K562 (cell line): Measurements from ENCODE around the gene RELL2. TPM values are rescaled to one million over a fixed set of nuclear protein-coding genes. Genes with fewer than 3 reads are reported as not detected.

Experiments
- ATAC-seq: fragments of 200-7000 bp; cut with Tn5 transposase; 3 replicates; pipeline ENCODE4 v1.9.1; 2020; ENCODE audit warnings: moderate library complexity
- BruUV-seq: library from RNA; stranded (reverse); fragments of 400-500 nt; replicated peaks from 2 replicates; lab custom pipeline; 2021; lab: Mats Ljungman, UMichigan
- CTCF ChIA-PET: fragments of 300-600 bp; formaldehyde crosslinking; extraction: SDS; loops from one replicate; lab custom pipeline; 2021; ENCODE audit warnings: low intra/inter-chr PET ratio; lab: Yijun Ruan, JAX
- POLR2A ChIA-PET: fragments of 300-600, 350-650 bp; sonication (Branson Sonifier 250); formaldehyde crosslinking; extraction: SDS; loops from one replicate; lab custom pipeline; 2021; ENCODE audit warnings: antibody characterized with exemption, inconsistent platforms; lab: Yijun Ruan, JAX
- DNase-seq, 4 experiments: peaks; one replicate each; pipeline versions ENCODE4 v3.0.0 to v3.0.0-alpha.2; 2011 to 2018; ENCODE audit warnings: low spot score in 3 of 4, mixed read lengths in 3 of 4; ENCODE audit errors: extremely low read depth in 1 of 4
- FAIRE-seq: peaks from 2 replicates; lab custom pipeline; 2011; peaks lifted over from hg19 to GRCh38; lab: Jason Lieb, UNC
- H2AFZ ChIP-seq: 2 replicates; pipeline ENCODE4 v1.6.0; 2011; ENCODE audit warnings: low read depth, low read length, control low read depth, inconsistent platforms
- H3K27ac ChIP-seq: fragments of 200-600 bp; 3 replicates; pipeline ENCODE4 v1.8.0; 2011; ENCODE audit warnings: low read depth, mild to moderate bottlenecking, control low read depth, inconsistent platforms, low read length, moderate library complexity, mixed read lengths; ENCODE audit errors: extremely low read depth
- H3K27me3 ChIP-seq, 2 experiments: fragments of 300-600 bp in 1 of 2; 2 replicates in 1 of 2; 3 replicates in 1 of 2; pipeline versions ENCODE4 v1.6.0 to v1.8.0; 2011; ENCODE audit warnings: inconsistent platforms in 2 of 2, low read length in 2 of 2, mild to moderate bottlenecking in 1 of 2, mixed read lengths in 1 of 2, moderate library complexity in 1 of 2; ENCODE audit not compliant: control insufficient read depth in 2 of 2, insufficient read depth in 2 of 2
- H3K36me3 ChIP-seq: fragments of 300-600 bp; 3 replicates; pipeline ENCODE4 v1.8.0; 2011; ENCODE audit warnings: mild to moderate bottlenecking, low read length, inconsistent platforms; ENCODE audit not compliant: control insufficient read depth, insufficient read depth
- H3K4me1 ChIP-seq, 2 experiments: fragments of 200-600 bp in 1 of 2; replicated peaks in 1 of 2; 2 replicates in 1 of 2; 3 replicates in 1 of 2; pipeline versions ENCODE4 v1.5.1 to v1.8.0; 2011; ENCODE audit warnings: inconsistent platforms in 2 of 2, low read length in 2 of 2, mild to moderate bottlenecking in 1 of 2, mixed read lengths in 1 of 2, moderate library complexity in 1 of 2; ENCODE audit not compliant: control insufficient read depth in 2 of 2, insufficient read depth in 2 of 2
- H3K4me2 ChIP-seq: 2 replicates; pipeline ENCODE4 v1.6.1; 2011; ENCODE audit warnings: low read length, control low read depth, inconsistent platforms, mixed read lengths; ENCODE audit not compliant: insufficient read depth
- H3K4me3 ChIP-seq: fragments of 200-600 bp; sonication (generic), shearing (Covaris generic); 2 replicates; pipeline ENCODE4 v1.5.1; 2016; ENCODE audit warnings: control low read depth, inconsistent platforms
- H3K79me2 ChIP-seq: fragments of 200-600 bp; 3 replicates; pipeline ENCODE4 v1.8.0; 2011; ENCODE audit warnings: low read length, inconsistent platforms; ENCODE audit not compliant: control insufficient read depth, insufficient read depth
- H3K9ac ChIP-seq, 2 experiments: 2 replicates each; pipeline versions ENCODE4 v1.6.0 to v1.6.1; 2011; ENCODE audit warnings: low read depth in 2 of 2, low read length in 2 of 2, control low read depth in 1 of 2, inconsistent platforms in 1 of 2, mild to moderate bottlenecking in 1 of 2, mixed read lengths in 1 of 2; ENCODE audit not compliant: insufficient read depth in 1 of 2
- H3K9me1 ChIP-seq: one replicate; pipeline ENCODE4 v1.6.0; 2011; ENCODE audit warnings: inconsistent platforms, mild to moderate bottlenecking, low read length, moderate library complexity; ENCODE audit not compliant: control insufficient read depth, insufficient read depth
- H3K9me3 ChIP-seq: replicated peaks from 2 replicates; pipeline ENCODE4 v1.5.1; 2011; ENCODE audit warnings: low read depth, low read length, inconsistent platforms; ENCODE audit not compliant: control insufficient read depth, insufficient read depth
- H4K20me1 ChIP-seq: replicated peaks from 2 replicates; pipeline ENCODE4 v1.6.1; 2011; ENCODE audit warnings: low read length, inconsistent platforms, mixed read lengths; ENCODE audit not compliant: control insufficient read depth, insufficient read depth
- CBFB ChIP-seq: sonication (generic); formaldehyde crosslinking; IDR thresholded peaks from 2 replicates; pipeline ENCODE4 v1.4.0; 2020; ENCODE audit warnings: mild to moderate bottlenecking, missing genetic modification reagents
- GATAD2B ChIP-seq: fragments of 450-650 bp; IDR thresholded peaks from 2 replicates; pipeline ENCODE4 v1.6.1; 2017; ENCODE audit warnings: mild to moderate bottlenecking, borderline replicate concordance
- POLR2B ChIP-seq: fragments of 450-650 bp; IDR thresholded peaks from 2 replicates; pipeline ENCODE4 v1.6.1; 2018; ENCODE audit warnings: low read depth; ENCODE audit not compliant: partially characterized antibody
- ZNF239 ChIP-seq: fragments of 250-450 bp; sonication (Bioruptor Pico); IDR thresholded peaks from 2 replicates; pipeline ENCODE4 v1.4.0; 2020; ENCODE audit warnings: mild to moderate bottlenecking
- ZNF41 ChIP-seq: fragments of 250-450 bp; sonication (Bioruptor Pico); conservative IDR thresholded peaks from 2 replicates; pipeline ENCODE4 v1.4.0; 2020; ENCODE audit warnings: mild to moderate bottlenecking
- WGBS: fragments of 100-300 bp; shearing (Covaris generic); methylation state at CpG from one replicate; pipeline ENCODE4 v1.1.6; 2016; ENCODE audit warnings: low coverage, mixed read lengths; ENCODE audit not compliant: insufficient coverage; ENCODE audit errors: missing lambda C conversion rate; 5-methylcytosine and 5-hydroxymethylcytosine counted together
- in situ Hi-C: fragments of 300-500 bp; cut with MboI; formaldehyde crosslinking; loops from 4 replicates; pipeline ENCODE4 v1.15.0; 2018; ENCODE audit warnings: inconsistent platforms, mixed read lengths
- intact Hi-C: fragments of 100-400 bp; cut with micrococcal nuclease; formaldehyde crosslinking; loops from 2 replicates; pipeline ENCODE4 v1.14.2; 2022
- polyA plus RNA-seq, 8 experiments: library from polyadenylated mRNA; depleted of rRNA in 4 of 8; stranded (reverse) in 5 of 8; unstranded in 3 of 8; fragments of >200 nt; fragmentation: Nextera tagmentation in 2 of 8; fragmentation: Illumina TruSeq in 1 of 8; extraction: Ambion mirVana in 2 of 8; extraction: Trizol in 1 of 8; gene quantifications; 2 replicates each; pipeline versions ENCODE4 v1.2.1 to v1.2.3, GENCODE V29; 2011 to 2014; ENCODE audit warnings: inconsistent platforms in 1 of 8, missing spikeins in 1 of 8
- total RNA-seq, 7 experiments: library from RNA; depleted of rRNA in 6 of 7; stranded (reverse); fragments of >200 nt in 6 of 7; fragmentation: Illumina TruSeq in 2 of 7; extraction: Trizol in 2 of 7; gene quantifications; 2 replicates each; pipeline versions ENCODE4 v1.2.1 to v1.2.3, GENCODE V29; 2011 to 2021; ENCODE audit warnings: low replicate concordance in 1 of 7
- TF ChIP-seq, protein P1 (sequence below), 2 experiments: fragments of 250-450 bp in 1 of 2; fragments of 450-650 bp in 1 of 2; sonication (Bioruptor Pico) in 1 of 2; IDR thresholded peaks; 2 replicates each; pipeline versions ENCODE4 v1.6.1 to v1.8.0; 2016 to 2021; ENCODE audit warnings: mild to moderate bottlenecking in 2 of 2, moderate library complexity in 2 of 2, missing compliant biosample characterization in 1 of 2, missing genetic modification characterization in 1 of 2
- TF ChIP-seq, protein P2 (sequence below): fragments of 450-650 bp; conservative IDR thresholded peaks from 2 replicates; pipeline ENCODE4 v1.6.1; 2016; ENCODE audit warnings: missing genetic modification characterization, low read depth, mild to moderate bottlenecking, control low read depth, missing compliant biosample characterization
- TF ChIP-seq, protein P3 (sequence below): sonication (generic); formaldehyde crosslinking; IDR thresholded peaks from 2 replicates; pipeline ENCODE4 v1.8.1; 2023; ENCODE audit warnings: mild to moderate bottlenecking, missing genetic modification reagents
- TF ChIP-seq, protein P4 (sequence below): fragments of 250-450 bp; sonication (Bioruptor Pico); IDR thresholded peaks from 2 replicates; pipeline ENCODE4 v1.4.0; 2020; ENCODE audit warnings: mild to moderate bottlenecking, moderate library complexity, borderline replicate concordance
- TF ChIP-seq, protein P5 (sequence below): fragments of 450-650 bp; IDR thresholded peaks from 2 replicates; pipeline ENCODE4 v1.6.1; 2018; ENCODE audit not compliant: partially characterized antibody

RELL2 gene
- total and polyA plus RNA-seq, 9 of the 15 experiments (the other 6 are each of a cell fraction or from before 2014, with no cell fraction given), result 0.06 to 36.0 (median 14.3) TPM

DNA sequence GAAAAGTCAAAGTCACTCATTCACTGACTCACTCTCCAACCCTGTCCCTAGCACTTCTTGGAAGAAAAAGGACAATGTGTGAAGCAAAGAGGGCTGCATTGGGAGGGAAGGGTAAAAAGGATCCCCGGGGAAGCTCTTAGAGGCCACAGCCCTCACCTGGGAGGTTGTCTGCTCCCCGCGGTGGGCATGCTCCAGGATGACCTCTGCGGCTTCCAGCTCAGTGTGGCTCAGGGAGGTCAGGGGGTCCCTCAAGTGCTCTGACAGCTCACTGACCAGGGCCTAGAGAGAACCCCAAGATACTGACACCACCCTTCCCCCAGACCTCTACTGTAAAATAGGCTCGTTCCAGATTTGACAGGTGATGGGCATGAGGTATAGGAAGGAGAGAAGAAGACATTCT lies 10.4 kb downstream of the RELL2 start:
- Histone ChIP-seq H3K4me2 (no peak overlapping the region), H3K9me1 (peaks cover 4% of the 10 kb centered on the region), H3K27ac (no peak overlapping the region), H3K79me2 (peaks cover 3% of the 10 kb centered on the region; the same call in 1 of the 3 replicates), H3K4me1 (peaks cover 9 to 30% of the 10 kb centered on the region in 2 experiments), H3K9me3 (no peaks in the 10 kb centered on the region), H3K36me3 (peaks cover 33% of the 10 kb centered on the region; the same call in 2 of the 3 replicates), H3K27me3 (no peaks in the 10 kb centered on the region), H2AFZ (no peak overlapping the region), H3K9ac (0 out of 4 replicates have a peak overlapping the region, but pooled peaks of 1 of the 2 experiments have one; percentile 4), H4K20me1 (no peaks in the 10 kb centered on the region), H3K4me3 (no peak overlapping the region)
- ATAC-seq (no peak), DNase-seq (no peak), FAIRE-seq (no peak)
- ChIA-PET POLR2A (interaction anchor here (1.7 kb wide), 1 partner anchor 10 kb away, joined by 12 read pairs; the partner anchor contains the start of genes HDAC3 and RELL2), CTCF (no interaction called here)
- in situ Hi-C loops, result no loop called here
- TF ChIP-seq, protein P1, sequence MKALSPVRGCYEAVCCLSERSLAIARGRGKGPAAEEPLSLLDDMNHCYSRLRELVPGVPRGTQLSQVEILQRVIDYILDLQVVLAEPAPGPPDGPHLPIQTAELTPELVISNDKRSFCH (CRISPR knock-in tag; IDR thresholded peaks at IDR 0.05), result no peak
- TF ChIP-seq, protein P1 (tag; IDR thresholded peaks at IDR 0.05), result no peak
- TF ChIP-seq, protein P2, sequence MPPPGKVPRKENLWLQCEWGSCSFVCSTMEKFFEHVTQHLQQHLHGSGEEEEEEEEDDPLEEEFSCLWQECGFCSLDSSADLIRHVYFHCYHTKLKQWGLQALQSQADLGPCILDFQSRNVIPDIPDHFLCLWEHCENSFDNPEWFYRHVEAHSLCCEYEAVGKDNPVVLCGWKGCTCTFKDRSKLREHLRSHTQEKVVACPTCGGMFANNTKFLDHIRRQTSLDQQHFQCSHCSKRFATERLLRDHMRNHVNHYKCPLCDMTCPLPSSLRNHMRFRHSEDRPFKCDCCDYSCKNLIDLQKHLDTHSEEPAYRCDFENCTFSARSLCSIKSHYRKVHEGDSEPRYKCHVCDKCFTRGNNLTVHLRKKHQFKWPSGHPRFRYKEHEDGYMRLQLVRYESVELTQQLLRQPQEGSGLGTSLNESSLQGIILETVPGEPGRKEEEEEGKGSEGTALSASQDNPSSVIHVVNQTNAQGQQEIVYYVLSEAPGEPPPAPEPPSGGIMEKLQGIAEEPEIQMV (tag), result no peak
- TF ChIP-seq ZNF239 (no peak), GATAD2B (no peak), ZNF41 (CRISPR knock-in tag) (no peak), CBFB (CRISPR knock-in tag) (no peak), POLR2B (no peak)
- TF ChIP-seq, protein P3, sequence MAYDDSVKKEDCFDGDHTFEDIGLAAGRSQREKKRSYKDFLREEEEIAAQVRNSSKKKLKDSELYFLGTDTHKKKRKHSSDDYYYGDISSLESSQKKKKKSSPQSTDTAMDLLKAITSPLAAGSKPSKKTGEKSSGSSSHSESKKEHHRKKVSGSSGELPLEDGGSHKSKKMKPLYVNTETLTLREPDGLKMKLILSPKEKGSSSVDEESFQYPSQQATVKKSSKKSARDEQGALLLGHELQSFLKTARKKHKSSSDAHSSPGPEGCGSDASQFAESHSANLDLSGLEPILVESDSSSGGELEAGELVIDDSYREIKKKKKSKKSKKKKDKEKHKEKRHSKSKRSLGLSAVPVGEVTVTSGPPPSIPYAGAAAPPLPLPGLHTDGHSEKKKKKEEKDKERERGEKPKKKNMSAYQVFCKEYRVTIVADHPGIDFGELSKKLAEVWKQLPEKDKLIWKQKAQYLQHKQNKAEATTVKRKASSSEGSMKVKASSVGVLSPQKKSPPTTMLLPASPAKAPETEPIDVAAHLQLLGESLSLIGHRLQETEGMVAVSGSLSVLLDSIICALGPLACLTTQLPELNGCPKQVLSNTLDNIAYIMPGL (CRISPR knock-in tag), result no peak
- TF ChIP-seq, protein P4, sequence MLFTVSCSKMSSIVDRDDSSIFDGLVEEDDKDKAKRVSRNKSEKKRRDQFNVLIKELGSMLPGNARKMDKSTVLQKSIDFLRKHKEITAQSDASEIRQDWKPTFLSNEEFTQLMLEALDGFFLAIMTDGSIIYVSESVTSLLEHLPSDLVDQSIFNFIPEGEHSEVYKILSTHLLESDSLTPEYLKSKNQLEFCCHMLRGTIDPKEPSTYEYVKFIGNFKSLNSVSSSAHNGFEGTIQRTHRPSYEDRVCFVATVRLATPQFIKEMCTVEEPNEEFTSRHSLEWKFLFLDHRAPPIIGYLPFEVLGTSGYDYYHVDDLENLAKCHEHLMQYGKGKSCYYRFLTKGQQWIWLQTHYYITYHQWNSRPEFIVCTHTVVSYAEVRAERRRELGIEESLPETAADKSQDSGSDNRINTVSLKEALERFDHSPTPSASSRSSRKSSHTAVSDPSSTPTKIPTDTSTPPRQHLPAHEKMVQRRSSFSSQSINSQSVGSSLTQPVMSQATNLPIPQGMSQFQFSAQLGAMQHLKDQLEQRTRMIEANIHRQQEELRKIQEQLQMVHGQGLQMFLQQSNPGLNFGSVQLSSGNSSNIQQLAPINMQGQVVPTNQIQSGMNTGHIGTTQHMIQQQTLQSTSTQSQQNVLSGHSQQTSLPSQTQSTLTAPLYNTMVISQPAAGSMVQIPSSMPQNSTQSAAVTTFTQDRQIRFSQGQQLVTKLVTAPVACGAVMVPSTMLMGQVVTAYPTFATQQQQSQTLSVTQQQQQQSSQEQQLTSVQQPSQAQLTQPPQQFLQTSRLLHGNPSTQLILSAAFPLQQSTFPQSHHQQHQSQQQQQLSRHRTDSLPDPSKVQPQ (CRISPR knock-in tag), result no peak
- TF ChIP-seq, protein P5, sequence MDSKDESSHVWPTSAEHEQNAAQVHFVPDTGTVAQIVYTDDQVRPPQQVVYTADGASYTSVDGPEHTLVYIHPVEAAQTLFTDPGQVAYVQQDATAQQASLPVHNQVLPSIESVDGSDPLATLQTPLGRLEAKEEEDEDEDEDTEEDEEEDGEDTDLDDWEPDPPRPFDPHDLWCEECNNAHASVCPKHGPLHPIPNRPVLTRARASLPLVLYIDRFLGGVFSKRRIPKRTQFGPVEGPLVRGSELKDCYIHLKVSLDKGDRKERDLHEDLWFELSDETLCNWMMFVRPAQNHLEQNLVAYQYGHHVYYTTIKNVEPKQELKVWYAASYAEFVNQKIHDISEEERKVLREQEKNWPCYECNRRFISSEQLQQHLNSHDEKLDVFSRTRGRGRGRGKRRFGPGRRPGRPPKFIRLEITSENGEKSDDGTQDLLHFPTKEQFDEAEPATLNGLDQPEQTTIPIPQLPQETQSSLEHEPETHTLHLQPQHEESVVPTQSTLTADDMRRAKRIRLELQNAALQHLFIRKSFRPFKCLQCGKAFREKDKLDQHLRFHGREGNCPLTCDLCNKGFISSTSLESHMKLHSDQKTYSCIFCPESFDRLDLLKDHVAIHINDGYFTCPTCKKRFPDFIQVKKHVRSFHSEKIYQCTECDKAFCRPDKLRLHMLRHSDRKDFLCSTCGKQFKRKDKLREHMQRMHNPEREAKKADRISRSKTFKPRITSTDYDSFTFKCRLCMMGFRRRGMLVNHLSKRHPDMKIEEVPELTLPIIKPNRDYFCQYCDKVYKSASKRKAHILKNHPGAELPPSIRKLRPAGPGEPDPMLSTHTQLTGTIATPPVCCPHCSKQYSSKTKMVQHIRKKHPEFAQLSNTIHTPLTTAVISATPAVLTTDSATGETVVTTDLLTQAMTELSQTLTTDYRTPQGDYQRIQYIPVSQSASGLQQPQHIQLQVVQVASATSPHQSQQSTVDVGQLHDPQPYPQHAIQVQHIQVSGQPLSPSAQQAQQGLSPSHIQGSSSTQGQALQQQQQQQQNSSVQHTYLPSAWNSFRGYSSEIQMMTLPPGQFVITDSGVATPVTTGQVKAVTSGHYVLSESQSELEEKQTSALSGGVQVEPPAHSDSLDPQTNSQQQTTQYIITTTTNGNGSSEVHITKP, result no peak
- intact Hi-C loops, result no loop called here
- WGBS, result 66% methylated on average over 4 of the region's 5 CpGs
- no TSS peak for BruUV-seq
